Dermis microvascular lymphatic vessel endothelial cell (primary cell): Measurements from ENCODE around the gene ZNF66. TPM values are rescaled to one million over a fixed set of nuclear protein-coding genes. Genes with fewer than 3 reads are reported as not detected.
A peak's percentile ranks its signal among the peaks of the same experiment; 100 is the strongest.
"Not testable (repeated sequence)": the region's sequence is repeated elsewhere in the genome, so short reads cannot be mapped to it uniquely, and the experiment has no call there.

ENCODE experiments used
- DNase-seq, 2 donors: peaks; one replicate each; pipeline versions ENCODE4 v3.0.0 to v3.0.0-alpha.2; 2010; ENCODE audit warnings: low read depth in 2 of 2
- total RNA-seq: library from RNA; depleted of rRNA; stranded (reverse); fragments of >200 nt; gene quantifications from 2 replicates; pipeline ENCODE4 v1.2.1, GENCODE V29; 2014

ZNF66 gene
- total RNA-seq = 2.2 and 3.7 TPM in 2 replicates

- DNase-seq = peak; percentile 93 to 98
Observed at GRCh38 chr19:20776083-20777076, at the start of gene ZNF66. ZNF66 (plus strand) TSS chr19:20776304; CDS start chr19:20776448, 144 bp downstream.

DNA sequence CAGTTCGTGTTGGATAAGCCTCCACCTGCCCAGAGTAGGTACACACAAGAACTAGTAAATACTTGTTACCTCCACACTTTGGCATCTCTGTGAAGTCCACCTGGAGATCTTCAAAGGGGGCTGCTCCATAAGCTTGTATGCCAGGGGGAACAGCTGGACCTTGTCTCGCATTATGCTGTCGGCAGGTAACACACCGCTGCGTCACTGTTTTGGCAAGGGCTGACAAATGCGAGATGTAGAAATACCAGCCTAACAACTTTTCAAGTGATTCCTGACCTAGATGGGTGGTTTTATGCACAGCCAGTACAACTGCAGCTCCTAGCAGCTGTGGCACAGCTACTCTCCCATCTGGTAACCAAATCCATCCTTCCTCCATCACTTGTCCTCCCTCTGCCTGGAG is 25.9 kb upstream of the ZNF66 start:
- not testable (repeated sequence) for DNase-seq

DNA sequence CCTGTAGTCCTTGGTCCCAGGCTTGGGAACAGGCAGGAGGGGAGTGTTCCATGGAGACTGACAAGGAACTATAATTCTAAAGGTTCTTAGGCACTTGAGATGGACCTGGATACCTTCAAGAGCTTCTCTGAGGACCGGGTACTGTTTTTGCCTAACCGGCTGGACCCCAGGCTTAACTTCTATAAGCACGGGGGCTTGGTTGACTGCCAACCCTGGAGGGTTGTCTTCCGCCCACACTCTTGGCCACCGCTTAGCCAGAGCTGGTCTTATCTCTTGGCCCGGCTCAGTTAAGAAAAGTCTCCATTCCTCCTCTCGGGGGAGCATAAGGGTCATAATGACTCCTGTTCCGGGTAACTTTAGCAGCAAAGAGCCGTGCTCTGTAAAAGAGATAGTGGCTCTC is 23.8 kb upstream of the ZNF66 start:
- DNase-seq = not testable (repeated sequence)

GRCh38 chr19:20769225-20769736 is 6.8 kb upstream of the ZNF66 start:
- DNase-seq = not testable (repeated sequence)

DNA sequence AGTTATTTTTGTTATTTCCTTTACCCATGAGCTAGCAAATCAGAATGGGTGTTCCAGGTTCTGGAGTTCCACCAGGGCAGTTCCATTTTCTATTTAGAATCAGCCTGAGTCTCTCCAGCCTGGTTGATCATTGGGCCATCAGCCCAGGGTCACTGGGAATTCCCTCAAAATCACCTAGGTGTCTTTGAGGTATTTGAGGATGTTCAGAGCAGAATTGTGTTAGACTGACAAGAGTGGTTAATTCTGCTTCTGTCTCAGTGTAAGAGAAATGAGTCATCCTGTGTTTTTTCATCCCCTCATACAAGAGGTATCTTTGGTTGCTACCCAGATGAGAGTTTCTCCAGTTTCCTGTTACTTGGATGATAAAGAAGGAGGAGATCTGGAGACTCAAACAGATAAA is 11.7 kb downstream of the ZNF66 start:
- DNase-seq = no peak

DNA sequence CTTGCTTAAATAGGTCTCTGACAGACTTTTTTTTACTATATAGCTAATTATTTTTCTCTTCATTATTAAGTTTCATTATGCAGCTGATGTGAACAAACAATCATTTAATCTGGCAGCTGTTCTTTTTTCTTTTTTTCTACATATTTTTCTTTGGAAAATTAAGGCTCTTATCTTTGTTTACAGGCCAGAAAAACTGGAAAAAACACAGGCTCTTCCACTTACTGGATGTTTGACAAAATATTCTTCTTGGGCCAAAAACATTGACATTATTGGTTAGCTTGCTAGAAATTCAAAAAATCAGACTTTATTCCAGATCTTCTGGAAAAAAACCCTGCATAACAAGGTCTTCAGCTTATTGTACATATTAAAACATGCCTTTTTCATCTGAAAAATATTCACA is 15.7 kb downstream of the ZNF66 start:
- DNase-seq = no peak

- DNase-seq = not testable (repeated sequence)
Observed at GRCh38 chr19:20806311-20807262, 30.5 kb downstream of the ZNF66 start.

DNA sequence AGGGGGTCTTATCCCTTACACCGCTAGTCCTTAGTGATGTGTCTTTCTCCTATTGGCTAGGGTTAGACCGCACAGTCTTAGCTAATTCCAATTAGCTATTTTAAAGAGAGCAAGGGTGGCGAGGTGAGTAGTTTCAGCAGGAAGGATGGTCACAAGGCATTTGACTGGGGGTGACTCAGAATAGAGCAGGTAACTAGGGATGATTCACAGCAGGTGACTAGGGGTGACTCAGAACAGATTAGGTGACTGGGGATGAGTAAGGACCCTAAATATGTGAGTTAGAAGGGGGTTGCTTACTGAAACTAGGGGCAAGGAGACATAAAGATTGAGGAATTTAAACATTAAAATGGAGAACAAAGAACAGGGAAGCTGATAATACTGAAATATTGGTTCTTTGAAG is 64.3 kb downstream of the ZNF66 start:
- DNase-seq = no peak

Other genes with a start within 250 kb of the ZNF66 start
- 5.3 and 7.8 TPM in 2 replicates for gene ZNF737, start 210.5 kb upstream of the ZNF66 start, total RNA-seq
- gene ZNF626, start 114.7 kb upstream of the ZNF66 start, total RNA-seq = 7.2 and 10.1 TPM in 2 replicates
- gene ZNF85, start 146.9 kb downstream of the ZNF66 start, total RNA-seq = 10.0 TPM in 2 replicates
- 3.9 and 4.7 TPM in 2 replicates for gene ZNF430, start 244.4 kb downstream of the ZNF66 start, total RNA-seq